Measurements from ENCODE around the gene SLC51A.
"Not testable (repeated sequence)": the region's sequence is repeated elsewhere in the genome, so short reads cannot be mapped to it uniquely, and the experiment has no call there.

SLC51A gene

DNA sequence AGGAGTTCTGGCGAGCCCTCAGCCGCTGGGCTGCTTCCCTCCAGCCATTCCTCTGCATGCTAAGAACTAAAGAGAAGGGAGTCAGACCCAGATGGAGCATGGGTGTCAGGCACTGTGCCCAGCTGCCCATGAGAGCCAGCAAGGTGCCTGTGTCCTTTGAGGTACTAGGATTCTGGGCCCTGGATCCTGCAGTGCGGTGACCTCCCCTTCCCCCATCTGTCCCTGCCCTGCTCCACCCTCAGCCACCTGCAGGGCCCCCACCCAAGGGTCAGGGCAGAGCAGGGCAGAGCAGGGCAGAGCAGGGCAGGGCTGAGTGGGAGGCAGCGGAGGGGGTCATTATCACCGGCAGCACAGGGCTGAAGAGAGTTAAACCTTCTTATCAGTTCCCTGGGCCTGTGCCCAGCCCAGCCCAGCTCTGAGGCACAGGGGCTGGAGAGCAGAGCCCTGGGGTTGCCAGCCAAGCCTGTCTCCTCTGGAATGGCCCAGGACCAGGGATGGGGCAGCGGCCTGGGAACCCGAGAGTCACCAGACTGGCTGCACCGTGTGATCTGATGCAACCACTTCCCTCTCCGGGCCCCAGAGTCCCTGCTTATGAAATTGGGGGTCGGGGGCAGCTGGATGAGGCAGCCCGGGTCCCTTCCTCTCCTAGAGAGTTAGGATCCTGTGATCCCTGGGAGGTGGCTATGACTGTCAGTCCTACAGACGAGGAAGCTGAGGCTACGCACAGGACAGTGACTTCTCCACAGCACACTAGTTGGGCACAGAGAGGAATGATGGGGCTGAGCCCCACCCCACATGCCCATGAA lies 22.4 kb upstream of the SLC51A start:
- DNase-seq, result no peak

DNA sequence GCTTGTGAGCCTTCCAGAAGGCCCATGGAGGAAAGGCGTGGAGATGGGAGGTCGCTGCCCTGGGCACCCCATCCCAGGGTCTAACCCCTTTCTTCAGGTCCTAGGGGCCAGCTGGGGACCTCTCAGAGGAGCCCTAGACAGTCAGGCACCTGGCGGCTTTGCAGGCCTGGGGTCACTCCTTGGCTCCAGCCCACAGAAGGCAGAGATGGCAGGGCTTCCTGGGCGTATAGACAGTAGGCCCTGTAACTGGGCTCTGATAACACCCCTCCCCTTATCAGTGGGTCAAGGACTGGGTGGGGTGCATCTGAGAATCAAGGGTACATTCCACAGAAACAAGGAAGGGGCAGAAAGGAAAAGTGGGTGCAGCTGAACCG lies 21.8 kb upstream of the SLC51A start:
- DNase-seq, result no peak

DNA sequence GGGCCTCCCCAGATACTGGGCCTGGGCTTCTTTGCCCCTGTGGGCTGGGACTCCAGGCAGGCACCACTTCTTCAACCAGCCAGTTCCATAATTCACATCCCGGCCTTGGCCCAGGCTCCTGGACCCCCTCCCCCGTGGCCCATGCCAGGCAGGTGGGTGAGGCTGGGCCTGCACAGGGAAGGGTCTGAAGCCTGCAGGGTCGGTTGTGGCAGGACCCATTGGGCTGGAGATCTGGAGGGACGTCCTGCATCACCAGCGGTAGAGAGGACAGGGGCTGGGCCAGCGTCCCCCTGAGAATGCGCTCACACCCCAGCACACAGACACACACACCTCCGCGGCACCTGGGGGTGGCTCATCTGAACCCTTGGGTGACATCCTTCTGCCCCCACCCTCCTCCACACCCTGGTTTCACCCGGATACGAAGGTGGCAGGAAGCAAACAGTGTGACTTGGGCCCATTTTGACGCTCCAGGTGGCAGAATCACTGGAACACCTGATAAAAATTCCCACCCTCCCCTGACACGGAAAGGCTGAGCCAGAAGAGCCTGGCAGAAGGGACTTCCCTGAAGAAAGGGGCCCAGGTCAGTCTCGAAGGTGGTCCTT lies 20.6 kb upstream of the SLC51A start:
- DNase-seq, result no peak

DNA sequence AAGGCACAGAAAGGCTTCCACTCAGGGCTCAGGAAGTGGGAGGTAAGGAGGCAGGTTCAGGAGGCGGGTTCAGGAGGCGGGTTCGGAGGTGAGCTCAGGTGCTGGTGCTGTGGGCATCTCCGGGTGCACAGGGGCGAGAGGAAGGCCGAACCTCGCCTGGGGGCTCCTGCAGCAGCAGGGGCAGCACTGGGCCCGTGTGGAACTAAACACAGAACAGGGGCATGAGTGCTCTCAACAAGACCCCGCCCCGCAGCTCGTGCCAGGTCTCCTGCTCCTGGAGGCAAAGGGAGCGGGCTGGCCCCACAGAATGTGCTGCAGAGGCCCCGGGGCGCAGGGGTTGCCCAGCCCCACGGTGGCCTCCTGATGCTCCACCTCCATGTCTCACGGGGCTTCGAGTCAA lies 18.8 kb upstream of the SLC51A start:
- DNase-seq, result no peak

DNA sequence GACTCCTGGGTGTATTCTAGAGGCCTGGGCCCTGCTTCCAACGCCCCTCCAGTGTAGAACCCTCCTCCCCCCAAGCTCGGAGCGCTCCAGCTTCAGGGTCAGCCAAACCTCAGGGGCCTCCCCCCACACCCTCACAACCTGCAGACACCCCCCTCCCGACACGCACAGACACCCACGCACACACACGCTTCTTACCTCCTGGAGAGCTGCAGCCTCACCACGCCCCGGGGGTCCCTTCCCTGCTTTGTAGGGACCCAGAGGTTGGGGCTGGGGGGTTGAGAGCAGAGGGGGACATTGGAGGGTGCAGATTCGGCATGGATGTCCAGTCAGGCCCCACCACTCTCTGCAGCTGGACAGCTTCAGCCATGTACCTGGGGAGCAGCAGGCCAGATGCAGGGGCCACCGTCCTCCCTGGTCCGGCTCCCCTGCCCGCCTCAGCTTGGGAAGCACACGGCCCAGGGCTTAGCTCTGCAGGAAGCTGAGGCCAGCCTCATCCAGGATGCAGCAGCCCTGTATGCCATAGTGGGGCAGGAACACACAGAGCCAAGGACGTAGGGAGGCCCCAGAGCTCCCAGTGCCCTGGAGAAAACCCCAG lies 18.2 kb upstream of the SLC51A start:
- DNase-seq, result no peak

DNA sequence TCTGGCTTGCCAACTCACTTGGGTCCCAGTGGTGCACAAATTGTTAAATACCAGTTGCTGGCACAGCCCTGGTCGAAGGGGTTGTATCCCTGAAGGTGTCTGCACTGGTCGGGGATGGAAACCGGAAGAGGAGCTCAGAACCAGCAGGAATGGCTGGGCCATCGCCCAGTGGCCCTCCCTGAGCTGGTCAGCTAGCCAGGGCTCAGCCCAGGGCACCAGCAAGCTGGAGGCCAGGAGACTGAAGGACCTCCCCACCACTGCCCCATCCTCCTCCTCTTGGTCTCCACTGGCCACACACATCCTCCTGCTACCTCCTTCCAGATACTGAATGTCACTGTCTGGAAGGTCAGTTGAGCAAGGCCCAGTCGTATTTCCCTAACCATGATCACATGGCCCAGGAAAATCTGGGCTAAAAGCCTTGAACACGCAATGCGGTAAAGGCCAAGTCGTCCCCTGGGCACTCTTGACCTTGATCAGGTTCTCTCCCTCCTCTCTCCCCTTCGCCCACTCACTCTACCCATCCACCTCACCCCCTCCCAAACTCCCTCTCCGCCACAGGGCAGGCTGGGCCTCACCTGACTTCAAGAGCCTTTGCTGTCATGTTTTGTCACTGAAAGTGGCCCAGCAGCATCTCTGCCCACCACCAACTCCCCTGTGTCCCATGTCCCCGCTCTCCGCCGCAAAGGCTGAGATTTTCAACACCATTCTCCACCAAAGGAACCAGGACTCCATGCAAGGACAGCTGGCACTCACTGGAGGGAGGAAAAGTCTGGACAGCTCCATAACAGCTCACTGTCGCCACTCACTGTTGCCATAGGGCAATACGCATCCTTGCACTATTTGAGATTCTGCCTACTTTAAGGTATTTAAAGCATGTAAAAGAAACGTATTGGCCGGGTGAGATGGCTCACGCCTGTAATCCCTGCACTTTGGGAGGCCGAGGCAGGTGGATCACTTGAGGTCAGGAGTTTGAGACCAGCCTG lies 17.3 kb upstream of the SLC51A start:
- no peak for DNase-seq

DNA sequence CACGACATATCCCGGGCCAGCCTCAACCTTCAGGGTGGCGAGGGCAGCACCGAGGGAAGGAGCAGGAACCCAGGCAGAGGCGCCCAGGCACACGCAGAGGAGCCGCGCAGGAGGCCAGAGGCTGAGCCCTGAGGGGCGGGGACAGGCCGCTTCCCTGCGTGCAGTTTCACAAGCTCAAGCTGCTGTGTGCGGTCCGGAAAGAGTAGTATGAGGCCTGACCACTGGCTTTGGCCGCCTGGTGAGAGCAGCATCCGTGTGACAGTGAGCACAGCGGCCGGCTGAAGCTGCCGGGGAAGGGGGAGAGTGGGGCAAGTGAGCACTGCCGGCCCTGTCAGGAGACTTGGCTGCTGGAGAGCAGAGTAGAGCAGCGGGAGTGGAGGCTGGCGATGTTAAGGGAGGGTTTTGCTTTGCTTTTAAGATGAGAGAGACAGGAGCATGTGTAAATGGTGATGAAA lies 13.8 kb upstream of the SLC51A start:
- DNase-seq, result no peak

DNA sequence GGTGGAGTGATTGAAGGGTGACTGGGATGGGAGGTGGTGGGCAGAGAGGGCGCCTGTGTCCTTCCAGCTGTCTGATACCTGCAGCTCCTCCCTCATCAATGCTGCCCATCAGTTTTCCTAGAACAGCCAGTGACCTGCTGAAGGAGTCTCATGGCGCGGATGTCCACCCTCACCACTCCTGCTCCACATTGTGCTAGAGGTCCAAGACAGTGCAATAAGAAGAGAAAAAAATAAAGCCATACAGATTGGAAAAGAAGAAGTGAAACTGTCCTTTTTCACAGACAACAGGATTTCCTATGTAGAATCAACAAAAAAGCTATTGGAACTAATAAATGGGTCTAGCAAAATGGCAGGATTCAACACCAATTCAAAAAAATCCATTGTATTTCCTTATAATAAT lies 12.5 kb upstream of the SLC51A start:
- no peak for DNase-seq

DNA sequence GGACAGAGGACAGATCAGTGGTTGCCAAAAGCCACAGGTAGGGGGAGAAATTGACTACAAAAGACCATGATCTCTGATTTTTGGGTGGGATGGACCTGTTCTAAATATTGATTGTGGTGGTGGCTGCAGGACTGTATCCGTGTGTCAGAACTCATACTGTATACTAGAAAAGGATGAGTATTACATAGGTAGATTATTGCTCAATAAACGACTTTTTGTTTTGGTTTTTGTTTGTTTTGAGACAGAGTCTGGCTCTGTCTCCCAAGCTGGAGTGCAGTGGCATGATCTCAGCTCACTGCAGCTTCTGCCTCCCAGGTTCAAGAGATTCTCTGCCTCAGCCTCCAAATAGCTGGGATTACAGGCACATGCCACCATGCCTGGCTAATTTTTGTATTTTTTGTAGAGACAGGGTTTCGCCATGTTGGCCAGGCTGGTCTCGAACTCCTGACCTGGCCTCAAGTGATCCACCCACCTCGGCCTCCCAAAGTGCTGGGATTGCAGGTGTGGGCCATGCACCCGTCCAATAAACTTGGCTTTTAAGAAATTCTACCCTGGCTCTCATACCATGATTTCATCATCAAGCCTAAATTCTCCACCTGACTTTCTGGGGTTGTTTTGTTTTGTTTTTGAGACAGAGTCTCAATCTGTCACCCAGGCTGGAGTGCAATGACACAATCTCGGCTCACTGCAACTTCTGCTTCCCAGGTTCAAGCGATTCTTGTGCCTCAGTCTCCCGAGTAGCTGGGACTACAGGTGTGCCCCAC lies 10.7 kb upstream of the SLC51A start:
- DNase-seq, result not testable (repeated sequence)

DNA sequence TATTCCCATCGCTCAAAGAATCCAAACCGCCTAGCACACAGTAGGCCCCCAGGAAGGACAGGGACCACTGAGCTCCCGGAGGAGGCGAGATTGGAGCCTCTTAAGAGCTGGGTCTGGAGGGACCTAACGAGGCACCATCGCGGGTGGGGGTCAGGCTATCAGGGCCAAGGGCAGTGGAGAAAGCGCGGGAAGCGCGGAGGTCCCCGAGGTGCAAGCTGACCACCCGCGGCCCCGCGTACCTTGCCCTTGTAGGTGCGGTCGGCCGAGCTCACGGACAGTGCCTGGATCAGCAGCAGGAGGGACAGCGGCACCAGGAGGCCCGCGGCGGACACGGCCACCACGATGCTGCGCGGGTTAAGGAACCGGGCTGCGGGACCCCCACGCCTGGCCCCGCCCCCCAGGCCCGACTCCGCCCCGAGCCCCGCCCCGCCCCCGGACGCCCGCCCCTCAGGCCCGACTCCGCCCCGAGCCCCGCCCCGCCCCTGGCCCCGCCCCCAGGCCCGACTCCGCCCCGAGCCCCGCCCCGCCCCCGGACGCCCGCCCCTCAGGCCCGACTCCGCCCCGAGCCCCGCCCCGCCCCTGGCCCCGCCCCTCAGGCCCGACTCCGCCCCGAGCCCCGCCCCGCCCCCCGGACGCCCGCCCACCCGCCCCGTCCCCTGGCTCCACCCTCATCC lies 9.0 kb upstream of the SLC51A start:
- no peak for DNase-seq

DNA sequence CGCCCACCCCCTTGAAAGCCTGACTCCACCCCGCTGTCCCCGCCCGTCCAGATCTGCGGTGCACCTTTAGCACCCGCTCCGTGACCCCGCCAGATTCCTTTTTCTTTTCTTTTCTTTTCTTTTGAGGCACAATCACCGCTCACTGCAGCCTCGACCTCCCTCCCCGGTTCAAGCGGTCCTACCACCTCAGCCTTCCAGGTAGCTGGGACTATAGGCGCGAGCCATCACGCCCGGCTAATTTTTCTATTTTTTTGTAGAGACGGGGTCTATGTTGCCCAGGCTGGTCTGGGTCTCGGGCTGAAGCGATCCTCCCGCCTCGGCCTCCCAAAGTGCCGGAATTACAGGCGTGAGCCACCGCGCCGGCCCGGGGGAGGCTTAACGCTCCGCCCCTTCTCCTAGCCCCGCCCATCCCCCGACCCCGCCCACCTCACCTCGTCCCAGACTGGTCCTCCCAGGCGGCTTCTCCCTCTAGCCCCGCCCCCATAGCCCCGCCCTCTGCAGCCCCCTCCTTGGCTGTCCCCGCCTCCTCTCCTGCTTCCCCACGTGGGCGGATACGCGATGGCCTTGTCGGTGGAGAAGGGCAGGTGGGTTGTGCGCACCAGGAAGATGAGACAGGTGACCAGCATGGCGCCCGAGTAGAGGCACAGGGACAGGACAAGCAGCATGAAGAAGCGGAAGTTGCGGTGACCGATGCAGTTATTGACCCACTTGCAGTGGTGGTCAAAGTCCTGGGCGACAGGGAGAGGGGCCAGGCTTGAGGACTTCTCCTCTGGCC lies 8.3 kb upstream of the SLC51A start:
- peak; percentile 49 for DNase-seq

DNA sequence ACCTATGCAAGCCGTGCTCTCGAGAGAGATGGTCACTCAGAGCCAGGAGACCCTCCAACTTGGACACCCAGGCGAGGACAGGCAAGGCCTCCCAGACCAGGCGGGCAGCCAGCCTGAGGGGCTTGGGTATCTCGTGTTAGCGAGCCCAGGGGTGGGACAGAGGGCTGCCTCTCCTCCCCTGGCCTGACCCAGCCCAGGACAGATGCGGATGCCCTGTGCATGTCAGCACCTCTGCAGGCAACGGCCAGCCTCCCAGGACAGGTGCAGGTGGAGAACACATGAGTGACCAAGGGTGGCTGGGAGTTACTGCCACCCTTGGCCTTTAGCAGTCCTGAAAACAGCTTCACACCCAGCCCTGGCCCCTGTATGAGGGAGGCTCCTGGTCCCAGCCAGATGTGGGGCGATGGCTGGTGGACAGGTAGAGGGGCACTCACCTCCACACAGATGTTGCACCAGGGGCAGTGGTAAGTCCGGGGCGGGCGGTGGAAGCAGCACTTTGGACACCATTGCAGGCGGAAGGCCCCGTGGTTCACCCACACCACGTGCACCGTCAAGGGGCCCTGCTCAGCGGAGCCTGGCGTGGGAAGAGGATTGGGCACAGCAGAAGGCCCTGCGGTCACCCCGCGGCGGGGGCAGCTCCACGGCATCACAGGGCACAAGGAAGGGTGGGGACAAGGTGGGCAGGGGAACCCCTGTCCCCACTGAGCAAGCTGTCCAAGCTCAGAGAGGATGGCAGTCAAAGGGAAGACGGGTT lies 7.2 kb upstream of the SLC51A start:
- no peak for DNase-seq

DNA sequence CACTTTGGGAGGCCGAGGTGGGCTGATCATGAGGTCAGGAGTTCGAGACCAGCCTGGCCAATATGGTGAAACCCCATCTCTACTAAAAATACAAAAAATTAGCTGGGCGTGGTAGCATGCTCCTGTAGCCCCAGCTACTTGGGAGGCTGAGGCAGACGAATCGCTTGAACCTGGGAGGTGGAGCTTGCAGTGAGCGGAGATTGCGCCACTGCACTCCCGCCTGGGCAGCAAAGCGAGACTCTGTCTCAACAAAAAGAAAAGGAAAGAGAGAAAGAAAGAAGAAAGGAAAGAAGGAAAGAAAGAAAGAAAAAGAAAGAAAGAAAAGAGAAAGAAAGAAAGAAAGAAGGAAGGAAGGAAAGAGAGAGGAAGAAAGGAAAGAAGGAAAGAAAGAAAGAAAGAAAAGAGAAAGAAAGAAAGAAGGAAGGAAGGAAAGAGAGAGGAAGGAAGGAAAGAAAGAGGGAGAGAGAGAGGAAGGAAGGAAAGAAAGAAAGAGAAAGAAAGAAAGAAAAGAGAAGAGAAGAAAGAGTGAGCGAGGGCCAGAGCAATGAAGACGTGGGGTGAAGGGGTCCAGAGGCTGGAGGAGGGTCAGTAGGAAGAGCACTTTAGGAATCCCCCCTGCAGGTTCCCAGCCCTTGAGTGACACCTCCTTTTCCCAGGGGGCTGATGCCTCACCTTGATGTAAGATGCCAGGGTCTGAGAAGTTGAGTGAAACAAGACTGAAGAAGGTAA lies 6.2 kb upstream of the SLC51A start:
- not testable (repeated sequence) for DNase-seq

DNA sequence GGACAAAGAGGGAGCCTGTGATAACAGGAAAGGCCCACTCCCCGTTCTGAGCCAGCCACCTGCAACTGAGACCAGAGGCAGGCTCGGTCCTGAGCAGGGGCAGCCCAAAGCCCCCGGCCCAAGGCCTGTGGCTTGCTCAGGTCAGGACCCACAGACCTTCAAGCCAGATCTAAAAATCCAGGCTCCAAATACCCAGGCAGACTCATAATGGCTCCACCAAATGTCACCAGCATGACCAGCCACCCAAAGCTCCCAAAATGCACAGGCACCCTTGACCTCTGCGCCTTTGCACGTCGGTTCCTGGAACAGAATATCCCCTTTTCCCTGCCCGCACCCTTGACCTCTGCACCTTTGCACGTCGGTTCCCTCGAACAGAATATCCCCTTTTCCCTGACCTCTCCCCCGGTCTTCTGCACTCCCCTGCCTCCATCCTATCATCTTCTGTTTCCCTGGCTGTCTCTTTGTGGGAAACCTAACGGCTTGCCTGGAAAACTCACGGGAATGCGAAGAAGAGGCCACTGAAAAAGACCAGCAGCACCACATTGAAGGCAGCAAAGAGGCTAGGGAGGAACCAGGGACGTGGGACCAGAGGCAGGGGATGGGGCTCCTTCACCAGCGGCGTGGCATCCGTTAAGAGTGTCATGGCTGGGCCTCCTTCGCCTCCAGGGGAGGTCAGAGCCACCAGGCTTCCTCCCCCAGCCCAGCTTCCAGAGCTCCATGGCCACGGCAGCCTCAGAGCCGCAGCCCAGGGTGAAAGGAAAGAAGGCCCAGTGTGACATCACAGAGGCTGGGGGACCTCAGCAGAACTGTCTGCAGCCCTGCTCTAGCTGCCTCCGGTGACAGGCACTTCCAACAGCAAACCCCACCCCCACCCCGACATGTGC lies 5.4 kb upstream of the SLC51A start, which contains the start of gene ZDHHC19:
ZDHHC19 (minus strand) TSS at position 728 of the 884 bp plus-strand sequence; CDS start at position 643, 85 bp downstream.
- DNase-seq, result no peak

DNA sequence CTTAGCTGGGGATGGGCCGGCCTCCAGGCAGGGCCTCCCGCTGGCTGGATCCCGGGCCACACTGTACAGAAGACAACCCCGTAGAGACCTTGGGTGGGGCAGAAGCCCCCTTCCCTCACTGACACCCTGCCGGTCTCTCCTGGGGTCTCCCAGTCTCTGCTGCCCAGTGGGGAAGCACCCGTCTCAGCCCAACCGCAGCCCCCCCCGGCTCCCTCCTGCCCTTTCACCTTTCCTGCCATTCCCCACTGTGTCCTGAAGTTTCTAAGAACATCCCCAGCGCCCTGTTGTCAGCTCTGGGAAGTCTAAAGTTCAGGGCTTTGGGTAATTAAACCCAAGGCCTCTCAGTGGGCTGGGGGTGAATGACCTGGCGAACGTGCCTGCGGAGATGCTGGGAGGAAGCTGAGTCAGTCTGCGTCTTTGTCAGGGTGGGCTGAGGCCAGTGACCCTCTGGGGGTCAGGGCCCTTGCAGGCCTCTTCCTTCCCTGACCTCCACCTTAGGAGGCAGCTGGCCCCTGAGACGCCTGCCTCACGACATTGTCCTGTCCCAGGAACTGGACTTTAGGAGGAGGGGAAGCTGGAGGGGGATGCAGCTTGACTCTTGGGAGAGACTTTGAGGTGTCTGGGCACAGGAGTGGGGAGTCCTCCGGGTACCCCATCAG lies 1.4 kb upstream of the SLC51A start:
- no peak for DNase-seq

DNA sequence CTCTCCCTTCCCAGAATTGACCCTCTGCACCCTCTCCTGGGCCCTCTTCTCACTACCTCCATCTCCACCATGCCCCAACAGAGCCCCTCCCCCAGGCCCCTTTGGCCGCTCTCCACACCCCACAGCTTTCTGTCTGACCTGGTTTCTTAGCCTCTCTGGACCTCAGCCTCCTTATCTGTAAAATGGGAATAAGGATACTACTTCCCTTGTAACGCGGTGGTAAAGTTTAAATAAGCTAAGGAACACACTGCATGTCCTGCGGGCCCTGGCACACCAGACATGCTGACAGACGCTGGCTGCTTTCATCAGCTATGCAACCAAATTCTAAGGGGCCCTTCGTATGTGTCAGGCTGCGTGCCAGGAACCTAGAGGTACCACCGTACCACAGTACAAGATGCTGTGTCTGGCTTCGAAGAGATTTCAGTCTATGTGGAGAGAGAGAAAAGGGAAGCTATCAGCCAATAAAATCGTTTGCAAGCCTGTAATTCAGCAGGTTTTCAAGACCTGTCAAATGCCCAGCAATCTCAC lies 777 bp upstream of the SLC51A start:
- DNase-seq, result no peak

DNA sequence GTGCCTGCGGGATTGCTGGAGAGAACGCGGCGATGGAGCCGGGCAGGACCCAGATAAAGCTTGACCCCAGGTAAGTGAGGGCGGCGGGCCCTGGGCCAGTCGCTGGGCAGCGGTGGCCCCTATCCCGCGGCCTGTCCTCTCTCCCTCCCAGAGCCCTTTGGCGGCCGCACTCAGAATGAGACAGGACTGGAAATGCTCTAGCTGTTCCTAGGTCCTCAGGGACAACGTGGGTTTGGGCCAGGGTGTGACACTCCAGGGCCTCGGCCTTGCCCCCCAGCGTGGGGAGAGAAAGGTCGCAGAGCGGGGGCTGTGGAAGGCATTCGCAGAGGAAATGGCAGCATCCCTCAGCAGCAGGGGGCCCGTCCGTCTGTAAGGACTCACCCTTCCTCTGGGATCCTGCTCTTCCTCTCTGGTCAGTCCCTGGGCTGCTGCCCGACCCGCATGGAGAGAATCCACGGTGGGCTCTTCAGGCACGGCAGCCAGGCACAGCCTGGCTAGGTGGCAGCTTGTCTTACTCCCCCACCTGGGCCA lies 412 bp downstream of the SLC51A start:
- DNase-seq, result no peak

Measured in NCI-H187 treated with DMSO at 0.1 percent for 48 hours (cell line).